ENCODE measurements around the gene TBC1D16.

GRCh38 chr17:79950306-79950705, 85.4 kb downstream of the TBC1D16 start:
- no peak for TF ChIP-seq CTCF (IDR thresholded peaks at IDR 0.05)
- TF ChIP-seq EZH2 (IDR thresholded peaks at IDR 0.05; ENCODE audit: borderline replicate concordance, insufficient read depth, low read depth, low read length, poor library complexity, severe bottlenecking), result no peak

Data from B cell (primary cell).